K562 (cell line): Measurements from ENCODE around the gene DAGLA. TPM values are rescaled to one million over a fixed set of nuclear protein-coding genes. Genes with fewer than 3 reads are reported as not detected.

Source experiments
- ATAC-seq: fragments of 200-7000 bp; cut with Tn5 transposase; 3 replicates; pipeline ENCODE4 v1.9.1; 2020; ENCODE audit warnings: moderate library complexity
- BruUV-seq: library from RNA; stranded (reverse); fragments of 400-500 nt; replicated peaks from 2 replicates; lab custom pipeline; 2021; lab: Mats Ljungman, UMichigan
- CTCF ChIA-PET: fragments of 300-600 bp; formaldehyde crosslinking; extraction: SDS; loops from one replicate; lab custom pipeline; 2021; ENCODE audit warnings: low intra/inter-chr PET ratio; lab: Yijun Ruan, JAX
- POLR2A ChIA-PET: fragments of 300-600, 350-650 bp; sonication (Branson Sonifier 250); formaldehyde crosslinking; extraction: SDS; loops from one replicate; lab custom pipeline; 2021; ENCODE audit warnings: antibody characterized with exemption, inconsistent platforms; lab: Yijun Ruan, JAX
- DNase-seq, 4 experiments: peaks; one replicate each; pipeline versions ENCODE4 v3.0.0 to v3.0.0-alpha.2; 2011 to 2018; ENCODE audit warnings: low spot score in 3 of 4, mixed read lengths in 3 of 4; ENCODE audit errors: extremely low read depth in 1 of 4
- FAIRE-seq: peaks from 2 replicates; lab custom pipeline; 2011; peaks lifted over from hg19 to GRCh38; lab: Jason Lieb, UNC
- H2AFZ ChIP-seq: 2 replicates; pipeline ENCODE4 v1.6.0; 2011; ENCODE audit warnings: low read depth, low read length, control low read depth, inconsistent platforms
- H3K27ac ChIP-seq: fragments of 200-600 bp; 3 replicates; pipeline ENCODE4 v1.8.0; 2011; ENCODE audit warnings: low read depth, mild to moderate bottlenecking, control low read depth, inconsistent platforms, low read length, moderate library complexity, mixed read lengths; ENCODE audit errors: extremely low read depth
- H3K27me3 ChIP-seq, 2 experiments: fragments of 300-600 bp in 1 of 2; 2 replicates in 1 of 2; 3 replicates in 1 of 2; pipeline versions ENCODE4 v1.6.0 to v1.8.0; 2011; ENCODE audit warnings: inconsistent platforms in 2 of 2, low read length in 2 of 2, mild to moderate bottlenecking in 1 of 2, mixed read lengths in 1 of 2, moderate library complexity in 1 of 2; ENCODE audit not compliant: control insufficient read depth in 2 of 2, insufficient read depth in 2 of 2
- H3K36me3 ChIP-seq: fragments of 300-600 bp; 3 replicates; pipeline ENCODE4 v1.8.0; 2011; ENCODE audit warnings: mild to moderate bottlenecking, low read length, inconsistent platforms; ENCODE audit not compliant: control insufficient read depth, insufficient read depth
- H3K4me1 ChIP-seq, 2 experiments: fragments of 200-600 bp in 1 of 2; replicated peaks in 1 of 2; 2 replicates in 1 of 2; 3 replicates in 1 of 2; pipeline versions ENCODE4 v1.5.1 to v1.8.0; 2011; ENCODE audit warnings: inconsistent platforms in 2 of 2, low read length in 2 of 2, mild to moderate bottlenecking in 1 of 2, mixed read lengths in 1 of 2, moderate library complexity in 1 of 2; ENCODE audit not compliant: control insufficient read depth in 2 of 2, insufficient read depth in 2 of 2
- H3K4me2 ChIP-seq: 2 replicates; pipeline ENCODE4 v1.6.1; 2011; ENCODE audit warnings: low read length, control low read depth, inconsistent platforms, mixed read lengths; ENCODE audit not compliant: insufficient read depth
- H3K4me3 ChIP-seq: fragments of 200-600 bp; sonication (generic), shearing (Covaris generic); 2 replicates; pipeline ENCODE4 v1.5.1; 2016; ENCODE audit warnings: control low read depth, inconsistent platforms
- H3K79me2 ChIP-seq: fragments of 200-600 bp; 3 replicates; pipeline ENCODE4 v1.8.0; 2011; ENCODE audit warnings: low read length, inconsistent platforms; ENCODE audit not compliant: control insufficient read depth, insufficient read depth
- H3K9ac ChIP-seq, 2 experiments: 2 replicates each; pipeline versions ENCODE4 v1.6.0 to v1.6.1; 2011; ENCODE audit warnings: low read depth in 2 of 2, low read length in 2 of 2, control low read depth in 1 of 2, inconsistent platforms in 1 of 2, mild to moderate bottlenecking in 1 of 2, mixed read lengths in 1 of 2; ENCODE audit not compliant: insufficient read depth in 1 of 2
- H3K9me1 ChIP-seq: one replicate; pipeline ENCODE4 v1.6.0; 2011; ENCODE audit warnings: inconsistent platforms, mild to moderate bottlenecking, low read length, moderate library complexity; ENCODE audit not compliant: control insufficient read depth, insufficient read depth
- H3K9me3 ChIP-seq: replicated peaks from 2 replicates; pipeline ENCODE4 v1.5.1; 2011; ENCODE audit warnings: low read depth, low read length, inconsistent platforms; ENCODE audit not compliant: control insufficient read depth, insufficient read depth
- H4K20me1 ChIP-seq: replicated peaks from 2 replicates; pipeline ENCODE4 v1.6.1; 2011; ENCODE audit warnings: low read length, inconsistent platforms, mixed read lengths; ENCODE audit not compliant: control insufficient read depth, insufficient read depth
- ARNT ChIP-seq, 2 experiments: fragments of 450-650 bp; IDR thresholded peaks; 2 replicates each; pipeline ENCODE4 v1.6.1; 2016; ENCODE audit warnings: mild to moderate bottlenecking in 1 of 2
- BCOR ChIP-seq: fragments of 450-650 bp; IDR thresholded peaks from 2 replicates; pipeline ENCODE4 v1.6.1; 2016
- CHD1 ChIP-seq: fragments of 200-600 bp; sonication (generic); IDR thresholded peaks from one replicate; pipeline ENCODE4 v1.6.1; 2012; ENCODE audit warnings: mild to moderate bottlenecking, moderate library complexity, low read length, inconsistent platforms
- EP400 ChIP-seq: fragments of 450-650 bp; IDR thresholded peaks from 2 replicates; pipeline ENCODE4 v1.6.1; 2017; ENCODE audit warnings: antibody characterized with exemption, mild to moderate bottlenecking, moderate library complexity
- KLF1 ChIP-seq: fragments of 450-650 bp; IDR thresholded peaks from 2 replicates; pipeline ENCODE4 v1.6.1; 2016; ENCODE audit warnings: missing genetic modification characterization, missing compliant biosample characterization
- MCM5 ChIP-seq: fragments of 450-650 bp; IDR thresholded peaks from 2 replicates; pipeline ENCODE4 v1.6.1; 2016; ENCODE audit warnings: low read depth
- MEF2A ChIP-seq: IDR thresholded peaks from 2 replicates; pipeline ENCODE4 v1.6.1; 2011; ENCODE audit warnings: low read depth, mild to moderate bottlenecking, low read length, moderate library complexity; ENCODE audit not compliant: control insufficient read depth
- POLR2B ChIP-seq: fragments of 450-650 bp; IDR thresholded peaks from 2 replicates; pipeline ENCODE4 v1.6.1; 2018; ENCODE audit warnings: low read depth; ENCODE audit not compliant: partially characterized antibody
- SMARCA5 ChIP-seq: fragments of 450-650 bp; IDR thresholded peaks from 2 replicates; pipeline ENCODE4 v1.6.1; 2016
- SMC3 ChIP-seq: conservative IDR thresholded peaks from 2 replicates; pipeline ENCODE4 v1.6.1; 2011; ENCODE audit warnings: low read depth, low read length, improper control_type of control experiment; ENCODE audit not compliant: insufficient read depth
- SOX6 ChIP-seq: fragments of 450-650 bp; IDR thresholded peaks from 2 replicates; pipeline ENCODE4 v1.6.1; 2014; ENCODE audit warnings: mild to moderate bottlenecking
- ZBTB8A ChIP-seq: fragments of 450-650 bp; IDR thresholded peaks from 2 replicates; pipeline ENCODE4 v1.6.1; 2018; ENCODE audit warnings: mild to moderate bottlenecking, moderate library complexity; ENCODE audit not compliant: partially characterized antibody
- ZC3H8 ChIP-seq: fragments of 450-650 bp; IDR thresholded peaks from 2 replicates; pipeline ENCODE4 v1.6.1; 2017
- ZFP36 ChIP-seq: fragments of 150-350 bp; IDR thresholded peaks from 2 replicates; pipeline ENCODE4 v1.6.1; 2018; ENCODE audit warnings: low read length, low read depth; ENCODE audit not compliant: partially characterized antibody
- ZNF121 ChIP-seq: sonication (generic); formaldehyde crosslinking; conservative IDR thresholded peaks from 2 replicates; pipeline ENCODE4 v1.8.0; 2022; ENCODE audit warnings: missing genetic modification reagents
- ZNF253 ChIP-seq: fragments of 250-450 bp; sonication (Bioruptor Pico); conservative IDR thresholded peaks from 2 replicates; pipeline ENCODE4 v1.6.1; 2021; ENCODE audit warnings: mild to moderate bottlenecking
- ZNF324 ChIP-seq: fragments of 250-450 bp; sonication (Bioruptor Pico); IDR thresholded peaks from 2 replicates; pipeline ENCODE4 v1.4.0; 2020; ENCODE audit warnings: mild to moderate bottlenecking
- ZNF436 ChIP-seq: fragments of 250-450, 450-650 bp; sonication (Bioruptor Pico); formaldehyde crosslinking; IDR thresholded peaks from 2 replicates; pipeline ENCODE4 v1.7.0; 2020; ENCODE audit warnings: mild to moderate bottlenecking
- ZNF764 ChIP-seq: fragments of 250-450 bp; sonication (Bioruptor Pico); IDR thresholded peaks from 2 replicates; pipeline ENCODE4 v1.4.0; 2020; ENCODE audit warnings: low read depth, mild to moderate bottlenecking, moderate library complexity
- WGBS: fragments of 100-300 bp; shearing (Covaris generic); methylation state at CpG from one replicate; pipeline ENCODE4 v1.1.6; 2016; ENCODE audit warnings: low coverage, mixed read lengths; ENCODE audit not compliant: insufficient coverage; ENCODE audit errors: missing lambda C conversion rate; 5-methylcytosine and 5-hydroxymethylcytosine counted together
- in situ Hi-C: fragments of 300-500 bp; cut with MboI; formaldehyde crosslinking; loops from 4 replicates; pipeline ENCODE4 v1.15.0; 2018; ENCODE audit warnings: inconsistent platforms, mixed read lengths
- intact Hi-C: fragments of 100-400 bp; cut with micrococcal nuclease; formaldehyde crosslinking; loops from 2 replicates; pipeline ENCODE4 v1.14.2; 2022
- polyA plus RNA-seq, 8 experiments: library from polyadenylated mRNA; depleted of rRNA in 4 of 8; stranded (reverse) in 5 of 8; unstranded in 3 of 8; fragments of >200 nt; fragmentation: Nextera tagmentation in 2 of 8; fragmentation: Illumina TruSeq in 1 of 8; extraction: Ambion mirVana in 2 of 8; extraction: Trizol in 1 of 8; gene quantifications; 2 replicates each; pipeline versions ENCODE4 v1.2.1 to v1.2.3, GENCODE V29; 2011 to 2014; ENCODE audit warnings: inconsistent platforms in 1 of 8, missing spikeins in 1 of 8
- total RNA-seq, 7 experiments: library from RNA; depleted of rRNA in 6 of 7; stranded (reverse); fragments of >200 nt in 6 of 7; fragmentation: Illumina TruSeq in 2 of 7; extraction: Trizol in 2 of 7; gene quantifications; 2 replicates each; pipeline versions ENCODE4 v1.2.1 to v1.2.3, GENCODE V29; 2011 to 2021; ENCODE audit warnings: low replicate concordance in 1 of 7
- TF ChIP-seq, protein P1 (sequence below): IDR thresholded peaks from 2 replicates; pipeline ENCODE4 v1.6.1; 2011; ENCODE audit not compliant: insufficient read length; ENCODE audit errors: extremely low read depth

Gene DAGLA
- total and polyA plus RNA-seq, 9 of the 15 experiments (the other 6 are each of a cell fraction or from before 2014, with no cell fraction given) = 0.03 to 0.16 (median 0.04) TPM; not detected in 4

GRCh38 chr11:61771195-61771894, 91.2 kb downstream of the DAGLA start:
- H3K4me1 ChIP-seq = peaks cover 0 to 67% of the 10 kb centered on the region in 2 experiments; a peak in 2 of 5 replicates
- intact Hi-C loops (no loop called here), in situ Hi-C loops (no loop called here)
- FAIRE-seq (no peak), ATAC-seq (peak; percentile 44; the same call in 2 of the 3 replicates), DNase-seq (peak in 2 of 4 experiments; percentile 50 to 59)
- TF ChIP-seq, protein P1, sequence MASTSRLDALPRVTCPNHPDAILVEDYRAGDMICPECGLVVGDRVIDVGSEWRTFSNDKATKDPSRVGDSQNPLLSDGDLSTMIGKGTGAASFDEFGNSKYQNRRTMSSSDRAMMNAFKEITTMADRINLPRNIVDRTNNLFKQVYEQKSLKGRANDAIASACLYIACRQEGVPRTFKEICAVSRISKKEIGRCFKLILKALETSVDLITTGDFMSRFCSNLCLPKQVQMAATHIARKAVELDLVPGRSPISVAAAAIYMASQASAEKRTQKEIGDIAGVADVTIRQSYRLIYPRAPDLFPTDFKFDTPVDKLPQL = no peak
- TF ChIP-seq SOX6 (no peak), ZNF436 (CRISPR knock-in tag) (peak; percentile 70), ZNF253 (CRISPR knock-in tag) (no peak), ARNT (IDR thresholded peaks at IDR 0.05) (no peak), ZNF764 (no peak), MEF2A (no peak), POLR2B (no peak), SMC3 (no peak), MCM5 (no peak), ZNF121 (CRISPR knock-in tag) (0 out of 2 replicates have a peak, but pooled peaks have one; percentile 2), ZFP36 (peak; percentile 99), CHD1 (no peak), SMARCA5 (0 out of 2 replicates have a peak, but pooled peaks have one; percentile 49), EP400 (no peak), ZBTB8A (no peak), KLF1 (0 out of 2 replicates have a peak, but pooled peaks have one; percentile 44), ZC3H8 (no peak), BCOR (peak; percentile 10; the same call in 1 of the 2 replicates), ZNF324 (CRISPR knock-in tag) (no peak)
- no TSS peak for BruUV-seq
- no peak overlapping the region for H3K27ac ChIP-seq
- H3K27me3 ChIP-seq = no peaks in the 10 kb centered on the region
- H3K9ac ChIP-seq = no peak overlapping the region
- no peaks in the 10 kb centered on the region for H3K9me3 ChIP-seq
- ChIA-PET CTCF (no interaction called here), POLR2A (interaction anchor here (0.9 kb wide), 1 partner anchor 13 kb away, joined by 4 read pairs; no protein-coding TSS in a partner anchor)
- H2AFZ ChIP-seq = no peak overlapping the region
- H3K4me2 ChIP-seq = no peak overlapping the region
- no peaks in the 10 kb centered on the region for H4K20me1 ChIP-seq
- no peaks in the 10 kb centered on the region for H3K9me1 ChIP-seq
- H3K36me3 ChIP-seq = peaks cover 4% of the 10 kb centered on the region; the same call in 1 of the 3 replicates
- H3K4me3 ChIP-seq = no peak overlapping the region
- 71% methylated on average over 11 of the region's 15 CpGs for WGBS
- no peaks in the 10 kb centered on the region for H3K79me2 ChIP-seq
